Adipocyte (in vitro differentiated cells): ENCODE results near the gene ZNF708.
"Not testable (repeated sequence)": the region's sequence is repeated elsewhere in the genome, so short reads cannot be mapped to it uniquely, and the experiment has no call there.

Experiments used
- DNase-seq: peaks from one replicate; pipeline ENCODE4 v3.0.0-alpha.2; 2015; ENCODE audit warnings: low read depth
- H3K27me3 ChIP-seq: replicated peaks from 2 replicates; pipeline ENCODE4 v1.7.0; 2013; ENCODE audit warnings: mild to moderate bottlenecking, low read length, moderate library complexity; ENCODE audit not compliant: control insufficient read depth, insufficient read depth
- H3K36me3 ChIP-seq: 2 replicates; pipeline ENCODE4 v1.7.0; 2013; ENCODE audit warnings: low read length, mild to moderate bottlenecking, moderate library complexity; ENCODE audit not compliant: control insufficient read depth, insufficient read depth, severe bottlenecking
- H3K4me1 ChIP-seq: 2 replicates; pipeline ENCODE4 v1.7.0; 2013; ENCODE audit warnings: mild to moderate bottlenecking, low read length, moderate library complexity; ENCODE audit not compliant: control insufficient read depth, insufficient read depth
- H3K4me3 ChIP-seq: 2 replicates; pipeline ENCODE4 v1.7.0; 2013; ENCODE audit warnings: mild to moderate bottlenecking, low read length, moderate library complexity
- H3K9ac ChIP-seq: 2 replicates; pipeline ENCODE4 v1.7.0; 2013; ENCODE audit warnings: mild to moderate bottlenecking, low read length, moderate library complexity
- H3K9me3 ChIP-seq: 2 replicates; pipeline ENCODE4 v1.7.0; 2013; ENCODE audit warnings: mild to moderate bottlenecking, low read length, moderate library complexity; ENCODE audit not compliant: control insufficient read depth

Gene ZNF708

DNA sequence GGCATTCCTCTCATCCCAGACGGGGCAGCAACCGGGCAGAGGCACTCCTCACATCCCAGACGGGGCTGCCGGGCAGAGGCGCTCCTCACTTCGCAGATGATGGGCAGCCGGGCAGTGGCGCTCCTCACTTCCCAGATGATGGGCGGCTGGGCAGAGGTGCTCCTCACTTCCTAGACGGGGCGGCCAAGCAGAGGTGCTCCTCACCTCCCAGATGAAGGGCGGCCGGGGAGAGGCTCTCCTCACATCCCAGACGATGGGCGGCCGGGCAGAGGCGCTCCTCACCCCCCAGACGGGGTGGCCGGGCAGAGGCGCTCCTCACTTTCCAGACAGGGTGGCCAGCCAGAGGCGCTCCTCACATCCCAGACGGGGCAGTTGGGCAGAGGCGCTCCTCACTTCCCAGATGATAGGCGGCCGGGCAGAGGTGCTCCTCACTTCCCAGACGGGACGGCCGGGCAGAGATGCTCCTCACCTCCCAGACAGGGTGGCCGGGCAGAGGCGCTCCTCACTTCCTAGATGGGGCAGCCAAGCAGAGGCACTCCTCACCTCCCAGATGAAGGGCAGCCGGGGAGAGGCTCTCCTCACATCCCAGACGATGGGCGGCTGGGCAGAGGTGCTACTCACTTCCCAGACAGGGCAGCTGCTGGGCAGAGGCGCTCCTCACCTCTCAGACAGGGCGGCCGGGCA, 68.9 kb downstream of the ZNF708 start:
- Histone ChIP-seq H3K4me3 (no peak overlapping the region), H3K27me3 (no peaks in the 10 kb centered on the region), H3K9me3 (peaks cover 2% of the 10 kb centered on the region), H3K4me1 (no peaks in the 10 kb centered on the region), H3K36me3 (no peaks in the 10 kb centered on the region), H3K9ac (no peak overlapping the region)
- no peak for DNase-seq

DNA sequence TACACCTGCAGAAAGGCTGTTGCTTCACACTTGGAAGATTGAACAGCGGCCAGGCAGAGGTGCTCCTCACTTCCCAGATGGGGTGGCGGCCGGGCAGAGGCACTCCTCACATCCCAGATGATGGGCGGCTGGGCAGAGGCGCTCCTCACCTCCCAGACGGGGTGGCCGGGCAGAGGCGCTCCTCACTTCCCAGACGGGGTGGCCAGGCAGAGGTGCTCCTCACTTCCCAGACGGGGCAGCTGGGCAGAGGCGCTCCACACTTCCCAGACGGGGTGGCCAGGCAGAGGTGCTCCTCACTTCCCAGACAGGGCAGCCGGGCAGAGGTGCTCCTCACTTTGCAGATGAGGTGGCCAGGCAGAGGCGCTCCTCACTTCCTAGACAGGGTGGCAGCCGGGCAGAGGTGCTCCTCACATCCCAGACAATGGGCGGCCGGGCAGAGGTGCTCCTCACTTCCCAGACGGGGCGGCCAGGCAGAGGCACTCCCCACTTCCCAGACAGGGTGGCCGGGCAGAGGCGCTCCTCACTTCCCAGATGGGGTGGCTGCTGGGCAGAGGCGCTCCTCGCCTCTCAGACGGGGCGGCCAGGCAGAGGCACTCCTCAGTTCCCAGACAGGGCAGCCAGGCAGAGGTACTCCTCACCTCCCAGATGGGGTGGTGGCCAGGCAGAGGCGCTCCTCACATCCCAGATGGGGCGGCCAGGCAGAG, 69.6 kb downstream of the ZNF708 start:
- not testable (repeated sequence) for H3K4me1 ChIP-seq, DNase-seq, H3K9me3 ChIP-seq, H3K27me3 ChIP-seq, H3K4me3 ChIP-seq, H3K9ac ChIP-seq, H3K36me3 ChIP-seq

DNA sequence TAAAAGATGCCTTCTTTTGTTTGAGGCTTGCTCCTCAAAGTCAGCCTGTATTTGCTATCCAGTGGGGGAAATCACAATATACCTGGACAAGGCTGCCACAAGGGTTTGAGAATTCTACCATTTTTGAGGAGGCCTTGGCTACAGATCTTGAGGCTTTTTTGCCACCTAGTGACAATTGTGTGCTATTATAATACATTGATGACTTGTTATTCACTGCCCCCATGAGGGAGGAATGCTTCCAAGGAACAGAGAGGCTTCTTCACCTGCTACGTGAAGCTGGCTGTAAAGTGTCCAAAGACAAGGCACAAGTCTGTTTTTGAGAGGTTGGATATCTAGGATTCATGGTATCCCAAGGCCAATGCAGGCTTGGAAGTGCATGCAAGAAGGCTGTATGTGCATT, 72.5 kb downstream of the ZNF708 start:
- H3K4me3 ChIP-seq, result no peak overlapping the region
- DNase-seq, result peak; percentile 52
- no peaks in the 10 kb centered on the region for H3K4me1 ChIP-seq
- no peaks in the 10 kb centered on the region for H3K27me3 ChIP-seq
- H3K9ac ChIP-seq, result no peak overlapping the region
- H3K9me3 ChIP-seq, result no peaks in the 10 kb centered on the region
- H3K36me3 ChIP-seq, result no peaks in the 10 kb centered on the region
